Karpas-422 (cell line): ENCODE data around the gene CRIM1. TPM values are rescaled to one million over a fixed set of nuclear protein-coding genes. Genes with fewer than 3 reads are reported as not detected.

Experiments
- DNase-seq: peaks from one replicate; pipeline ENCODE4 v3.0.0-alpha.2; 2015
- H2AFZ ChIP-seq: fragments of 200-600 bp; sonication (generic); 2 replicates; pipeline ENCODE4 v1.6.1; 2014; ENCODE audit warnings: antibody characterized with exemption, low read length, mixed read lengths
- H3K27ac ChIP-seq: fragments of 200-600 bp; sonication (generic); 2 replicates; pipeline ENCODE4 v1.5.1; 2014; ENCODE audit warnings: mild to moderate bottlenecking, low read length, moderate library complexity
- H3K27me3 ChIP-seq: fragments of 200-600 bp; sonication (generic); 2 replicates; pipeline ENCODE4 v1.6.1; 2014; ENCODE audit warnings: low read length, mixed read lengths
- H3K36me3 ChIP-seq: fragments of 200-600 bp; sonication (generic); 2 replicates; pipeline ENCODE4 v1.6.1; 2014; ENCODE audit warnings: low read length, mixed read lengths; ENCODE audit not compliant: insufficient read depth
- H3K4me1 ChIP-seq: fragments of 200-600 bp; sonication (generic); 2 replicates; pipeline ENCODE4 v1.6.1; 2014; ENCODE audit warnings: mild to moderate bottlenecking, low read length, mixed read lengths
- H3K4me2 ChIP-seq: fragments of 200-600 bp; sonication (generic); 2 replicates; pipeline ENCODE4 v1.6.1; 2014; ENCODE audit warnings: low read length, low read depth, mild to moderate bottlenecking; ENCODE audit not compliant: poor library complexity, severe bottlenecking
- H3K4me3 ChIP-seq: fragments of 200-600 bp; sonication (generic); 2 replicates; pipeline ENCODE4 v1.5.1; 2014; ENCODE audit warnings: mild to moderate bottlenecking, antibody characterized with exemption, low read length, mixed read lengths
- H3K79me2 ChIP-seq: fragments of 200-600 bp; sonication (generic); 2 replicates; pipeline ENCODE4 v1.6.1; 2014; ENCODE audit warnings: mild to moderate bottlenecking, low read length, mixed read lengths
- H3K9ac ChIP-seq: fragments of 200-600 bp; sonication (generic); 2 replicates; pipeline ENCODE4 v1.6.0; 2014; ENCODE audit warnings: low read length
- H3K9me2 ChIP-seq: fragments of 200-600 bp; sonication (generic), shearing (Covaris generic); replicated peaks from 2 replicates; pipeline ENCODE4 v1.6.0; 2014; ENCODE audit warnings: mild to moderate bottlenecking, low read length, moderate library complexity; ENCODE audit not compliant: insufficient read depth
- H3K9me3 ChIP-seq: fragments of 300-700, 200-600 bp; sonication (generic); 2 replicates; pipeline ENCODE4 v1.6.1; 2014; ENCODE audit warnings: low read length, mixed read lengths
- H4K20me1 ChIP-seq: fragments of 200-600 bp; sonication (generic); 2 replicates; pipeline ENCODE4 v1.6.1; 2014; ENCODE audit warnings: mild to moderate bottlenecking, antibody characterized with exemption, low read length, low read depth; ENCODE audit not compliant: insufficient read depth
- total RNA-seq: library from RNA; depleted of rRNA; stranded (reverse); fragments of >200 nt; shearing (Covaris generic); gene quantifications from 2 replicates; pipeline ENCODE4 v1.2.3, GENCODE V29; 2014; ENCODE audit warnings: low replicate concordance

Gene CRIM1
- total RNA-seq, 1 experiment from 2014 or later: not detected

- H4K20me1 ChIP-seq: 0 out of 2 replicates have a peak, but pooled peaks cover 6% of the 10 kb centered on the region
- H3K4me2 ChIP-seq: no peak overlapping the region
- no peak for DNase-seq
- no peak overlapping the region for H2AFZ ChIP-seq
- H3K27me3 ChIP-seq: no peaks in the 10 kb centered on the region
- H3K79me2 ChIP-seq: no peaks in the 10 kb centered on the region
- H3K9me3 ChIP-seq: no peaks in the 10 kb centered on the region
- H3K4me3 ChIP-seq: no peak overlapping the region
- H3K9ac ChIP-seq: no peak overlapping the region
- H3K9me2 ChIP-seq: no peaks in the 10 kb centered on the region
- no peaks in the 10 kb centered on the region for H3K36me3 ChIP-seq
- no peaks in the 10 kb centered on the region for H3K4me1 ChIP-seq
- H3K27ac ChIP-seq: no peak overlapping the region
Measured at GRCh38 chr2:36535099-36535498, 179.5 kb downstream of the CRIM1 start.

DNA sequence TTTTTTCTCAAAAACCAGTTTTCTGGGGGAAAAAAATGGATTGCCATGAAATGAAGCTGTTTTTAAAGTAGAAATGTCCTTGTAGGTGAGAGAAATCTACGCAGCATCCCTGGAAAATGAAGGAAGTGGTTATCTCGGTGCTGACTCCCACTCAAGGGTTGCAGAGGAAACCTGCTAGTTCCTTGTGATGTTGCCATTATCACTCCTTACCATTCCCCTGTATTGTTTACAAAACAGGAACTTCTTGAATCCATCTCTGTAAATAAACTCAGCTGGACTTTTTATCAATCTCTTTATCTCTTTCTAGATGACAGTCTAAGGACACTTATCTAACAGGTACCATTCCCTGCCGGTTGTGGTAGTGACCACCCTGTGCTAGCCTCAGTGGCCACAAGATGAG, 181.2 kb downstream of the CRIM1 start:
- DNase-seq: no peak
- H3K4me3 ChIP-seq: no peak overlapping the region

DNA sequence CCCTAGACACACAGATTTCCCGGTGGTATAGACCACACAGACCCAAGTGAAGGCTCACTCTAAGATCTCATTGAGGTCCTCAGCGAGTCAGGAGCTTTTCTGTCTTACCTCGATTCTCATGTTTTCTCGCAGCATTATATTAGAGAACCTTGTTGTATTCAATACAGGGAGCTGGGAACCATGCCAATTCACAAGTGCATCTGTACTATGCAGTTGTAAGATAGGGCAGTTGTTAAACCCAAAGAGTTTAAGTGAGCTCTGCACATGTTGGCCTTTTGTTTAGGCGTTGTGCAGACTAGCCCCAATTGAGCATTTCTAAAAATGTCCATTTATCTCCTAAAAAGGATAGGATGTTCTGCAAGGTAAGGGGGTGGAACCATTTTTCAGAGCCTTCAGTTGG, 182.8 kb downstream of the CRIM1 start:
- Histone ChIP-seq H2AFZ (no peak overlapping the region), H3K27ac (no peak overlapping the region), H3K9me2 (no peaks in the 10 kb centered on the region), H3K4me1 (no peaks in the 10 kb centered on the region), H3K9ac (no peak overlapping the region), H3K79me2 (no peaks in the 10 kb centered on the region), H4K20me1 (0 out of 2 replicates have a peak, but pooled peaks cover 6% of the 10 kb centered on the region), H3K36me3 (no peaks in the 10 kb centered on the region), H3K4me3 (no peak overlapping the region), H3K27me3 (no peaks in the 10 kb centered on the region), H3K4me2 (no peak overlapping the region), H3K9me3 (no peaks in the 10 kb centered on the region)
- no peak for DNase-seq

More for the DNA sequence above, 181.2 kb downstream of the CRIM1 start:
- H3K4me1 ChIP-seq: no peaks in the 10 kb centered on the region
- no peak overlapping the region for H3K27ac ChIP-seq
- H3K9me3 ChIP-seq: no peaks in the 10 kb centered on the region
- no peaks in the 10 kb centered on the region for H3K36me3 ChIP-seq
- no peak overlapping the region for H2AFZ ChIP-seq
- H4K20me1 ChIP-seq: 0 out of 2 replicates have a peak, but pooled peaks cover 6% of the 10 kb centered on the region
- no peak overlapping the region for H3K4me2 ChIP-seq
- no peak overlapping the region for H3K9ac ChIP-seq
- no peaks in the 10 kb centered on the region for H3K9me2 ChIP-seq
- no peaks in the 10 kb centered on the region for H3K27me3 ChIP-seq
- no peaks in the 10 kb centered on the region for H3K79me2 ChIP-seq

GRCh38 chr2:36539631-36540030, 184.1 kb downstream of the CRIM1 start:
- Histone ChIP-seq H3K36me3 (no peaks in the 10 kb centered on the region), H3K79me2 (no peaks in the 10 kb centered on the region), H2AFZ (no peak overlapping the region), H3K4me2 (no peak overlapping the region), H3K4me1 (no peaks in the 10 kb centered on the region), H4K20me1 (0 out of 2 replicates have a peak, but pooled peaks cover 6% of the 10 kb centered on the region), H3K9ac (no peak overlapping the region), H3K27me3 (no peaks in the 10 kb centered on the region), H3K9me3 (no peaks in the 10 kb centered on the region), H3K9me2 (no peaks in the 10 kb centered on the region), H3K4me3 (no peak overlapping the region), H3K27ac (no peak overlapping the region)
- DNase-seq: no peak

GRCh38 chr2:36540986-36541754, 185.6 kb downstream of the CRIM1 start:
- H3K9me3 ChIP-seq: no peaks in the 10 kb centered on the region
- H3K4me2 ChIP-seq: no peak overlapping the region
- no peak overlapping the region for H3K9ac ChIP-seq
- no peaks in the 10 kb centered on the region for H3K9me2 ChIP-seq
- no peaks in the 10 kb centered on the region for H3K27me3 ChIP-seq
- 0 out of 2 replicates have a peak, but pooled peaks cover 6% of the 10 kb centered on the region for H4K20me1 ChIP-seq
- H3K36me3 ChIP-seq: no peaks in the 10 kb centered on the region
- H3K4me1 ChIP-seq: no peaks in the 10 kb centered on the region
- DNase-seq: no peak
- no peak overlapping the region for H3K4me3 ChIP-seq
- no peaks in the 10 kb centered on the region for H3K79me2 ChIP-seq
- no peak overlapping the region for H2AFZ ChIP-seq
- H3K27ac ChIP-seq: no peak overlapping the region

GRCh38 chr2:36541891-36542595, 186.5 kb downstream of the CRIM1 start:
- H3K27ac ChIP-seq: no peak overlapping the region
- H4K20me1 ChIP-seq: 0 out of 2 replicates have a peak, but pooled peaks cover 6% of the 10 kb centered on the region
- no peaks in the 10 kb centered on the region for H3K79me2 ChIP-seq
- DNase-seq: no peak
- no peaks in the 10 kb centered on the region for H3K27me3 ChIP-seq
- H3K9ac ChIP-seq: no peak overlapping the region
- no peaks in the 10 kb centered on the region for H3K9me3 ChIP-seq
- no peak overlapping the region for H2AFZ ChIP-seq
- H3K4me3 ChIP-seq: no peak overlapping the region
- H3K4me1 ChIP-seq: no peaks in the 10 kb centered on the region
- no peaks in the 10 kb centered on the region for H3K36me3 ChIP-seq
- no peak overlapping the region for H3K4me2 ChIP-seq
- no peaks in the 10 kb centered on the region for H3K9me2 ChIP-seq

DNA sequence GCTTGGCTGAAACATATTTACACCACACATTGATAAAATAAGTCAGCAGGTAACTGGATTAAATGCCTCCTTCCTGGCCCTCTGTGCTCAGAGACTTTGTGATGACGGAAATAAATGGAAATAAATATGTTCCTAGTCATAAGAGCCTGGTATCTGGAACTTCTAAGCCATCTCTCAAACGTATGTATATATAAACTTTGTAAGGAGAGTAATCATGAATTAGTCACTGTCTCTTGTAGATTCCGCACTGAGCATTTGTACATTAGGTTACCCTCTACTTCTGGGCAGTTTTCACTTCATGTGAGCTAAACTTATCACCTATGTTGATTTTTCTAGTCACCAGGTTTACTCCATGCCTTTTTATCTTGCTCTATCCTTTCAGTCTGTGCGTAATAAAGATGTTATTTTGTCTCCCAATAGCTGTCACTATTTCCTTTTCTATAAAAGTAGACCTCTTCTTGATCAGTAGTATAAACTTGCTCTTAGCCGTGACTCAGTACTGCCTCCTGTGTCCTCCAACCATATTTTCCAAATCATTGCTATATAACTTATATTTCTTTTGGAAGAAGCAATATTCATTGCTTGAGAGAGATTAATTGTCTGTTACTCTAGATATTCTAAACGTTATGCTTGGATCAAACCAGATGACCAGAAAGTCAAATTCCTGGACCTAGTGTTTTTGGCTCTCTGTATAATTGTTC, 189.2 kb downstream of the CRIM1 start:
- H3K9me2 ChIP-seq: no peaks in the 10 kb centered on the region
- no peak overlapping the region for H2AFZ ChIP-seq
- no peaks in the 10 kb centered on the region for H3K4me1 ChIP-seq
- H3K4me2 ChIP-seq: no peak overlapping the region
- no peak overlapping the region for H3K4me3 ChIP-seq
- no peak overlapping the region for H3K9ac ChIP-seq
- H4K20me1 ChIP-seq: no peaks in the 10 kb centered on the region
- no peaks in the 10 kb centered on the region for H3K36me3 ChIP-seq
- H3K79me2 ChIP-seq: no peaks in the 10 kb centered on the region
- no peak overlapping the region for H3K27ac ChIP-seq
- H3K27me3 ChIP-seq: no peaks in the 10 kb centered on the region
- DNase-seq: no peak
- H3K9me3 ChIP-seq: no peaks in the 10 kb centered on the region

DNA sequence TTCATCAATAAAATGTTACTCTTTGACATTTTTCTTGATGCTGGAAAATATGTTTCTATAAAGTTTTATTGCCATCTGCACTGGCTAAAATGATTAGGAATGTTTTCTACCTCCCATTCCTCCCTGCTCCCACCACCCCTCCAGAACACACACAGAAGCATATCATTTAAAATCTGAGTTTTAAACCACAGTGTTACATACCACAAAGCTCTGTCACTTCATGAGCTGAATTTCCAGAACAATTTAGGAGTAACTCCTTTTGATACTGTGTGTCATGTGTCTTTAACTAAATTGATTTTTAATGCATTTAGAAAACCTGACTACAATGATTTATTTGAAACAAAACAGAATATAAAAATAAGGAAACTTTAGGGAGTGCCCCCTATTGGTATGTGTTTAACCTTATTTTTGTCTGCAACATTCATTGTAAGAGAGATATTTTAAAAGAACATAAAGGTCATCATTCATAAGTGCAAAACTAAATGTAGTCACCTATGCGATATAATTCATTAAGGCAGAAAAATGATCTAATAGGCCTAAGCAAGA, 190.4 kb downstream of the CRIM1 start:
- no peak overlapping the region for H3K4me3 ChIP-seq
- peaks cover 4% of the 10 kb centered on the region; the same call in 1 of the 2 replicates for H3K36me3 ChIP-seq
- H3K27me3 ChIP-seq: no peaks in the 10 kb centered on the region
- H3K9me2 ChIP-seq: no peaks in the 10 kb centered on the region
- no peaks in the 10 kb centered on the region for H3K79me2 ChIP-seq
- H2AFZ ChIP-seq: no peak overlapping the region
- no peak overlapping the region for H3K9ac ChIP-seq
- no peaks in the 10 kb centered on the region for H3K4me1 ChIP-seq
- no peaks in the 10 kb centered on the region for H4K20me1 ChIP-seq
- no peak for DNase-seq
- H3K27ac ChIP-seq: no peak overlapping the region
- no peaks in the 10 kb centered on the region for H3K9me3 ChIP-seq
- no peak overlapping the region for H3K4me2 ChIP-seq
